Inflammatory macrophage treated with lipopolysaccharide for 1 hour (primary cell): ENCODE measurements around the gene STRADA.
"Not testable (repeated sequence)": the region's sequence is repeated elsewhere in the genome, so short reads cannot be mapped to it uniquely, and the experiment has no call there.

Experiments used
- DNase-seq, 2 donors: peaks; one replicate each; pipeline ENCODE4 v3.0.0-alpha.2; 2020 to 2022

Gene STRADA

DNA sequence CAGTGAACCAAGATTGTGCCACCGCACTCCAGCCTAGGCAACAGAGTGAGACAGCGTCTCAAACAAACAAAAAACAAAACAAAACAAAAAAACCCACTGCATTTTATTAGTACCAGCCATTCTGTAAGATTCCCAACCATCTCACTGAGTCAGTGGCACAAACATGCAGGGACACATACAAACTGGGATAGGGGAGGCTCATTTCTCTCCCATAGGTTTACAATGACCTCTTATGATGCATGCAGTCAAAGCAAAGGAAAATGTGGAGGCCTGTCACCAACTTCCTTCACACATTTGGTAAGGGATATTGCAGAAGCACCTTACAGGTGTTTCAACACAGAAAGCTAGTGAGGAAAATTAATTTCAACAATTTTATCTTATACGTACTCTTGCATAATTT is 12.4 kb upstream of the STRADA start:
- DNase-seq: no peak

DNA sequence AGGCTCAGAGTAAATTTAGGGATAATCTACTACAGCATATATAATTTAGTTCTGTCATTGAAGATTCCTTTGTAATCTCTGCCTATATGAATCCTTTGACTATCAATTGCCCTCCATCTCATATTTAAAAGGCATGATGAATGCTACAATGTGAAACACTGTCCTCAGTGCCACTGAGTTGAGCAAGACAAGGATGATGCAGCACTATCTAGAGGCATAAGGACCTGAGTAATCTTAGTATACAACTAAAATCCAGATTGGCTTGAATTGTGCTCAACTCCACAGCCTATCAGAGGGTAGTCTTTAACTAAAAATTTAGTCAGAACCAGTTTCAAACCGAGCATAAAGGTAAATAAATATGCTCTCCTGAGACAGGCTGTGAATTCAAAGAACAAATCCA is 11.6 kb upstream of the STRADA start:
- DNase-seq: peak; percentile 43 to 52

GRCh38 chr17:63752707-63753106 is 11.1 kb upstream of the STRADA start:
- no peak for DNase-seq

- peak; percentile 37 to 59 for DNase-seq
These were observed 10.2 kb upstream of the STRADA start for GRCh38 chr17:63751806-63752205.

- no peak for DNase-seq
These were observed 524 bp downstream of the STRADA start for GRCh38 chr17:63741143-63741407.

DNA sequence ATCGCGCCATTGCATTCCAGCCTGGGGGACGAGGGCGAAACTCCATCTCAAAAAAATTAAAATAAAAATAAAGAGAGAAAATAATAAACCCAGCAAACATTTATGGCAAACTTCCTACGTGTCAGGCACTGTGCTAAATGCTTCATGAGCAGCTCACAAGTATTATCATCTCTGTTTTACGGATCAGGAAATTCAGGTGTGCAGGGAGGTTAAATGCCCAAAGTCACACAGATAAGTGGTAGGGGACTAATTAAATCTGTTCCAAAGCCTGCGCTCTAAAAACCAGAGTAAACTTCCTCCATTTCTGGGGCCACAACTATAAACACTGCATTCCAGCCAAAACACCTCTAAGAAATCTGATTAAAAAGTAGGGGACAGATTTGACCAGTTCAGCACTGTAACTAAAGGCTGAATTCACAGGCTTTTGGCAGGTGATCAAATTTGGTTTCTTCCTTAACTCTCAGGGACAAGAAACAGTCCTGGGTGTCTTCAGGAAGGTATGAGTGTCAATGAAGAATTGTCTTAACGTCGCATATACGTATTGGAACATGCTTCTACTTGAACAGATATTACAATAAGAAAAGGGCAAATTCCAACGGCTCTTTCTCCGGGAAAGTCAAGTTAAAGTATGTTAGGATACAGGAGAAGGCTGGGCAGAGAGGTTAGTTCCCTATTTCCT is 996 bp downstream of the STRADA start:
- no peak for DNase-seq

GRCh38 chr17:63735691-63736090 is 5.9 kb downstream of the STRADA start:
- DNase-seq: peak in 1 of 2 donors; percentile 12

DNA sequence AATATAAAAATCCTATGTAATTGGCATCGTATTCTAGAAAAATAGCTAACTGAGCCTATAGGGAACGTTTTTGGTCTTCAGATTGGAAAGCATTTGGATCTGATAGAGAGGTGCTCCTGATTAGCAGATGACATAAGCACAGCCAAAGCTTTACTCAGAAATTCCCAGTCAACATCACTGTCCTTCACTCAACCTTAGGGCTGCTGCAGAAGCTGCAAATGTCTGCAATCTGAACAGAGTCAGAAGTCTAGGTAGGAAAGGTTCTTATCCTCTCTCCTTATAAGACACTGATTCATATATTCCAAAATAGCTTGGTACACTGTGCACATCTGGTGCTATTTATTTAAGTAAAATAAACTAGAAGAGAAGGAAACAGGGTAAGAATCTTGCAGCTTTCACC is 19.2 kb downstream of the STRADA start:
- DNase-seq: no peak

DNA sequence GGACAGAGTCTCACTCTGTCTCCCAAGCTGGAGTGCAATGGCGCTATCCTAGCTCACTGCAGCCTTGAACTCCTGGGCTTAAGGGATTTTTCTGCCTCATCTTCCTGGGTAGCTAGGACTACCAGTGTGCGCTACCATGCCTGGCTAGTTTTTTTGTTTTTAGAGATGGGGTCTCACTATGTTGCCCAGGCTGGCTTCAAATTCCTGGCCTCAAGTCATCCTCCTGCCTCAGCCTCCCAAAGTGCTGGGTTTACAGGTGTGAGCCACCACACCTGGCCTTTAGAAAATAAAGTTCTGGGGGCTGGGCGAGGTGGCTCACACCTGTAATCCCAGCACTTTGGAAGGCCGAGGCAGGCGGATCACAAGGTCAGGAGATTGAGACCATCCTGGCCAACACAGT is 21.4 kb downstream of the STRADA start:
- not testable (repeated sequence) for DNase-seq

- no peak for DNase-seq
These were observed 22.6 kb downstream of the STRADA start for GRCh38 chr17:63718988-63719387.

DNA sequence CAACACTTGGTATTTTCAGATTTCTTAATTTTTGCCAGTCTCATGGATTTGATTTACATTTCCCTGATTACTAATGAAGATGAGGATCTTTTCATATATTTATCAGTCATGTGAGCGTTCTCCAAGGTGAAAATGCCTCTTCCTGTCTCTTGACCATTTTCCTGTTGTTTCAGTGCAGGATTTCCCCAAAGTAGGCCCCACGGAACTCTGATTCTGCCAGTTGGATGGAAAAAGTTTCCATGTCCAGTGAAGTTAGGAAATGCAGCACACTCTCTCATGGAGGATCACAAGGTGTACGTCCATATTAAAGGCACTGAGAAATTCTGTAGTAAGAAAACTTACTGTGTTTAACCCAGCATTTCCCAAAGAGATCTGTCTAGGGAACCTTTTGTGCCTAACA is 25.2 kb downstream of the STRADA start:
- no peak for DNase-seq

DNA sequence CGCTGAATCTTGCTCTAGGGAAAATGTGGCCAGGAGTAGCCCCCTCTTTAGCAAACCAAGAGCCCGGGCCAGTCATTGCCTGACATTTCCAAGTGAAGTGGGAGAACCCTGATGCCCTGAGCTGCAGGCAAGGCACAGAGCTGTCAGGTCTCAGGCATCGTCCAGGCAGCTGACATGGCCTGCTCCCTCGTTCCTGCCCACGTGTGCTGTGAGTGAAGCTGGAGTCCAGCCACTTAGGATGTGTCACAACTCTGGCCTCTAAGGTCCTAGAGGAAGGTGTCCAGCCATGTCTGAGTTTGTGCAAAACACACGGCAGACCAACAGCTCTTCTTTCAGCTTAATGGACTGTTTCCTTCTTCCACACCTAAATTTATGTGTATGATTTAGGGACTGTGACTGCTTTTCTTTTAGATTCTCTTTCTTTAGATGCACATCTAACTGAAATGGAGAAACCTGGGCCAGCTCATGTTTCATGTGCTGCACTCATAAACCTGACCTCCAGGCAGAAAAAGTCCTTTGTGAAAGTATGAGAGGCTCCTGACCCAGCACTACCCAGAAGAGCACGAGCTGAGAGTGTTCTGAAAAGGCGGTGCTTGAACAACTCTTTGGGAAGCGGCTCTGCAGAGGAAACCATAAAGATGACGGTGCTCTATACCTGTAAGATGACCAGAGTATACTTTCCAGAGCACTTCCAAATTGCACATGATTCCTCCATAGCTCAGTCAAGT is 26.9 kb downstream of the STRADA start:
- no peak for DNase-seq

DNA sequence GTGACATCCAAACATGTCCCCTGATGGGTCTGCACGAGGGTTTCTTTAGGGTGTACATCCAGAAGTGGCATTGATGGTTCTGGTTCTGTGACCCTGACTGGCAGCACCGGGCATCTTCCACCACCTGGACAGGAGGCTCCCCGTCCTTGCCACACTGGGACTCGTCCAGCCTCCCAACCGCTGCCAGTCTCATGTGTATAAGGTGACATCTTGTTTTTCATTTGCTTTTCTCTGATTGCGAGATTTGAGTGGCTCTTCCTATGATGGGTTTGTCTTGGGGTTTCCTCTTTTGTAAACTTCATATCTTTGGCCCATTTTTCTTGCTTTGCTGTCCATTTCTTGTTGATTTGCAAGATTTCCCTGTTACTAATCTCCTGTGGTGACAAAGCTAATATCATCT is 32.5 kb downstream of the STRADA start:
- no peak for DNase-seq

- no peak for DNase-seq
These were observed 34.4 kb downstream of the STRADA start for GRCh38 chr17:63707151-63707550.

DNA sequence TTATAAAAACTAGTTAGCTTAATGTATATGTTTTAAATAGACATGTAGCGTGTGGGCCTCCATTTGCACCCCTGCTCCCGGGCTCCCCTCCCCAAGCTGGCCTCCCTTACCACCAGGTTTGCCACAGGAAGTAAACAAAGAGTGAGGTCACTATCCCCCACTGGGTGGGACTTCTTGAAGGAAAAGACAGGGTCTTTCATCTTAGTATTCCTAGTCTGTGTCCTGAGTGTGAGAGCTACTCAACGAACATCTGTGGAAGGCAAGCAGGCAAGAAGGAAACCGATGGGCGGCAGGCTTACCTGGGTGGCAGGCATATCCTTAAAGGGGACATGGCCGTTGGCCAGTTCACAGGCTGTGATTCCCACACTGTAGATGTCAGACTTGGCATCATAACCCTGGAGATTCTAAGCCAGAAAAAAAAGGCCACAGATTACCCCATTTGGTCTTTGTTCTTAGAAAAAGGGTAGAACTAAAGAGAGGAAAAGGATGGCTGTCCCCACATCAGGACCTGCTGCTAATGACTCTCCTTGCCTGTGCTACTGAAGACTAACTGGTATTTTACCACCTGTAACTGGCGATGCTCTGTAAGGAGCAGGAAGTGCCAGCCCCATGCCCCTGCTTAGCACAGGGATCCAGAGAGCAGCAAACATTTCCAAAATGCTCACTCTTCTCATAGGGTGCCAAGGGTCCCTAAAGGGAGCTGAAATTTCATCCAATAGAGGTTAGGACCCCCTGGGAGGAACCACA is 35.1 kb downstream of the STRADA start:
- DNase-seq: no peak

DNA sequence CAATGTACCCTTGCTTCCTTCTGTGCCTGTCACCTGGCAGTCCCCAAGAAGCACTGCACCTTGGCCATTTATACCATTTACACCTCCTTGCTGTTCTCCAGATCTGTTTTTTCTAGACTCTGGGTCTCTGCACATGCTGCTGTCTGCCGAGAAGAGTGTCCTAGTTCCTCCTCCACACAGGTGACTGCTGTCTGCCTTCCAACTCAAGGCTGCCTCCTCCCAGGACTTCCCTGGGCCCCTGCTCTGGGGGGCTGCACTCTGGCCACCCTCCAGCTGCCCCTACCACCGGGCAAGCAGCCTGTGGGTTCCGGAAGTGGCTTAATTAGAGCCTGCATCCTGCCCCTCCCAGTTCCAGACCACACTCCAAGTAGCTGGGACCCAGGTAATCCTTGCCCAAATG is 35.9 kb downstream of the STRADA start:
- no peak for DNase-seq

DNA sequence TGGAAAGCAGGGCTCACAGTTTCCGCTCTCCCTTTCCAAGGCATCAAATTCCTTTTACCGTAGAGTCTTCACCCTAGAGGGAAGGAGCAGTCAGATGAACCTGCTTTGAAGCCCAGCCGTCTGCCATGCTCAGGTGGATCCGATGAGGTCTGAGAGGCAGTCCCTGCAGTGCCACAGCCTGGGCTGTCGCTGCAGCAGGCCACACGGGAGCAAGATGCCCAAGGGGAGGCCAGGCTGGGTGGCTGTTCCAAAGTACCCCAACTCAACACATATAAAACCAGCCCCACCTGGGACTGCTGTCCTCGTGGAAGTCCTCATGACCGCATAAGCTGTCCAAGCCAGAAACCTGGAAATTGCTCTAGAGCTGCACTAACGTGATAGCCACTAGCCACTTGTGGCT is 36.8 kb downstream of the STRADA start:
- DNase-seq: no peak

GRCh38 chr17:63704259-63704576 is 37.4 kb downstream of the STRADA start:
- DNase-seq: no peak

GRCh38 chr17:63703556-63704258 is 37.9 kb downstream of the STRADA start:
- no peak for DNase-seq

DNA sequence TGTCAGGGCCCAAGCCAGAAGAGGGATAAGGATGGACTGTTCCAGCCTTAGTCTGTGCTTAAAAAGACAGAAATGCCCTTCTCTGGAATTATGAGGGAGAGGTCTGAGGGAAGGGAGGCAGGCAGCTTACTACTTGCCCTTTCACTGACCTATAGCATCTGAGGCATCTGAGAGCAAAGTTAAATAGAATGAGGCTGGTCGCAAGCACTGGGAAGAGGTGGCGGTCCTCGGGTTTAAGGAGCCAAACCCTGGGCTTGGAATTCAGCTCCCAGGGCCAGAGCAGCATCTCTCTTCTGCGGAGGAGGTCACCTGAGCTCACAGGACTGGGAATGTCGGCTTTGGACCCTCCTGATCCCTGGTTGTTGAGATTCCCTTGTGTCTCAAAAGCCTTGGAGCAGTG is 38.6 kb downstream of the STRADA start:
- DNase-seq: no peak

DNA sequence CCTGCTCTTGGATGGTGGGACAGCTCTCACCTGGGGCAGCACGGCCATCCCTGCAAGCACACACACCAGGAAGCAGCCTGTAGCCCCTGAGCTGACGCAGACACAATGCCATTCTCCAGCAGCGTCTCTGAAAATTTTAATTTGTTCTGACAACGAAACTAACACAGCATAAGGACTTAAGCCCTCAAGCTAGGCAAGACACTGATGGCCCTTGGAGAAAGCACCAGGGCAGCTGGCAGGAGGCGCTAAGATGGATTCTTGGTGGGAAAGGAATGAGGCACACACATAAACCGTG is 38.9 kb downstream of the STRADA start:
- DNase-seq: no peak

DNA sequence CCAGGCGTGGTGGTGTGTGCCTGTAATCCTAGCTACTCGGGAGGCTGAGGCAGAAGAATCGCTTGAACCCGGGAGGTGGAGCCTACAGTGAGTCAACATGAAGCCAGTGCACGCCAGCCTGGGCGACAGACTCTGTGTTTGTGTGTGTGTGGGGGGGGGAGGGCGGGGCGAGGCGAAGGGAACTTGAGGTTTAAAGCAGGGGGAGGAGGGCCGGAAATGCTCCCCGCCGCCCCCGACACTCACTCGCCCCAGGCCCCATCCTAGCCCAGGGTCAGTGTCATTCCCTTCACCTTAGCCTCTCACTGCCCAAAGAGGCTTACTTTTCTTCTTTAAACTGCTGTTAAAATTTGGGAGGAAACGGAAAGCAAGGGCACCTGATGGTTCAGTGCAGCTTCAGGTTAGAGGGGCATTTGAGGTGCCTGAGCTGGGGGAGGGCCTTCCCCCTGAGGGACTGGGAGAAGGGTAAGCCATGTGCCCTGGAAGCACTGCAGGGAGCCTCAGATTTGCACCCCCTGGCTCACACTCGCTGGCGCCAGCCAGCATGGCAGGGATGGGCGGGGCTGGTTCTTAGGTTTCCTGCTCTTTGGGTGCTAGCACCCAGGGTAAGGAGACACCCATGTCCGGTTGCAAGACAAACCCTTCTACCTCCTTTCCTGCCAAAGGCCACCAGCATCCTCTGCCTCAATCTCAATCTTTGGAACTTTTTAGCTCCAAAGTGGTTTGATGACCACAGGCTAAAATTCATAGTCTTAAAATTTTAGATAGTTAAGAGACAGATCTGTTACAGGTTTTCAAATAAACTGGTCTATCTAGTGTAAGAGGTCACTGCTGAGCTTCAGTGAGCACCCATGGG is 39.5 kb downstream of the STRADA start:
- peak; percentile 40 to 56 for DNase-seq

DNA sequence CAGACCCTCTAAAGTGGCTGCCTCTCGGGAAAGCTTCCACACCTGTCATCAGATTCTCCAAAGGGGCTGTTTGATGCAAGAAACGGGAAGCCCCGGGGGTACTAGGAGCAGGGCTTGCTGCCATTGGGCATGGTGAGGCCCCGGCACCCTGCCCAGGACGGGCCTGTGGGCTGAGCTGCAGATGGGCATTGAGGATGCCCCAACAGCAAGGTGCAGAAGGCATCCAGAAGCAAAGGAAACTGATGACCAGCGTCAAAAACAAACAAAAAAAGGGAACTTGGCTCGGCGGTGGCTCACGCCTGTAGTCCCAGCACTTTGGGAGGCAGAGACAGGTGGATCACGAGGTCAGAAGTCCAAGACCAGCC is 40.2 kb downstream of the STRADA start:
- peak in 1 of 2 donors; percentile 1 for DNase-seq
